ENCODE measurements around the gene GRIA1.

Gene GRIA1

GRCh38 chr5:153660919-153661318, 170.4 kb downstream of the GRIA1 start:
- H3K4me3 ChIP-seq (ENCODE audit: low read length, poor library complexity, severe bottlenecking): no peak overlapping the region
- H3K27me3 ChIP-seq (ENCODE audit: insufficient read depth, low read length, poor library complexity, severe bottlenecking): no peaks in the 10 kb centered on the region
- no peak overlapping the region for H3K9ac ChIP-seq (ENCODE audit: low read depth, low read length, poor library complexity, severe bottlenecking)
- H3K9me3 ChIP-seq (ENCODE audit: insufficient read depth, low read depth, low read length): no peaks in the 10 kb centered on the region
- H2AFZ ChIP-seq (ENCODE audit: low read length): no peak overlapping the region
- no peaks in the 10 kb centered on the region for H3K4me1 ChIP-seq (ENCODE audit: insufficient read depth, low read length, poor library complexity, severe bottlenecking)
- no peaks in the 10 kb centered on the region for H3K79me2 ChIP-seq (ENCODE audit: insufficient read depth, low read length)
- H3K9me2 ChIP-seq (replicated peaks; ENCODE audit: low read depth, low read length): no peaks in the 10 kb centered on the region
- H4K20me1 ChIP-seq (ENCODE audit: insufficient read depth, low read length, poor library complexity, severe bottlenecking): no peaks in the 10 kb centered on the region
- TF ChIP-seq EZH2phosphoT487 (IDR thresholded peaks at IDR 0.05; ENCODE audit: borderline replicate concordance) (no peak), CTCF (conservative IDR thresholded peaks at IDR 0.05; ENCODE audit: low read length) (no peak)
- H3K36me3 ChIP-seq (ENCODE audit: insufficient read depth, low read length): no peaks in the 10 kb centered on the region
- no peak overlapping the region for H3K4me2 ChIP-seq (ENCODE audit: low read depth, low read length, poor library complexity, severe bottlenecking)
- H3F3A ChIP-seq (ENCODE audit: low read depth): no peaks in the 10 kb centered on the region

- H3K4me1 ChIP-seq (ENCODE audit: insufficient read depth, low read length, poor library complexity, severe bottlenecking): no peaks in the 10 kb centered on the region
- no peak overlapping the region for H3K9ac ChIP-seq (ENCODE audit: low read depth, low read length, poor library complexity, severe bottlenecking)
- TF ChIP-seq EZH2phosphoT487 (IDR thresholded peaks at IDR 0.05; ENCODE audit: borderline replicate concordance) (no peak), CTCF (conservative IDR thresholded peaks at IDR 0.05; ENCODE audit: low read length) (no peak)
- no peaks in the 10 kb centered on the region for H3K36me3 ChIP-seq (ENCODE audit: insufficient read depth, low read length)
- no peaks in the 10 kb centered on the region for H4K20me1 ChIP-seq (ENCODE audit: insufficient read depth, low read length, poor library complexity, severe bottlenecking)
- H3K4me3 ChIP-seq (ENCODE audit: low read length, poor library complexity, severe bottlenecking): no peak overlapping the region
- H3K9me2 ChIP-seq (replicated peaks; ENCODE audit: low read depth, low read length): no peaks in the 10 kb centered on the region
- H3K4me2 ChIP-seq (ENCODE audit: low read depth, low read length, poor library complexity, severe bottlenecking): no peak overlapping the region
- H3K27me3 ChIP-seq (ENCODE audit: insufficient read depth, low read length, poor library complexity, severe bottlenecking): no peaks in the 10 kb centered on the region
- H3K79me2 ChIP-seq (ENCODE audit: insufficient read depth, low read length): no peaks in the 10 kb centered on the region
- H3K9me3 ChIP-seq (ENCODE audit: insufficient read depth, low read depth, low read length): no peaks in the 10 kb centered on the region
- H3F3A ChIP-seq (ENCODE audit: low read depth): no peaks in the 10 kb centered on the region
- H2AFZ ChIP-seq (ENCODE audit: low read length): no peak overlapping the region
Observed at GRCh38 chr5:153661897-153662296, 171.4 kb downstream of the GRIA1 start.

GRCh38 chr5:153670101-153670500, 179.6 kb downstream of the GRIA1 start:
- Histone ChIP-seq H3K9ac (ENCODE audit: low read depth, low read length, poor library complexity, severe bottlenecking) (no peak overlapping the region), H3K9me3 (ENCODE audit: insufficient read depth, low read depth, low read length) (no peaks in the 10 kb centered on the region), H3K27me3 (ENCODE audit: insufficient read depth, low read length, poor library complexity, severe bottlenecking) (no peaks in the 10 kb centered on the region), H4K20me1 (ENCODE audit: insufficient read depth, low read length, poor library complexity, severe bottlenecking) (no peaks in the 10 kb centered on the region), H2AFZ (ENCODE audit: low read length) (no peak overlapping the region), H3K4me2 (ENCODE audit: low read depth, low read length, poor library complexity, severe bottlenecking) (no peak overlapping the region), H3K36me3 (ENCODE audit: insufficient read depth, low read length) (no peaks in the 10 kb centered on the region), H3F3A (ENCODE audit: low read depth) (no peaks in the 10 kb centered on the region), H3K9me2 (replicated peaks; ENCODE audit: low read depth, low read length) (no peaks in the 10 kb centered on the region), H3K4me3 (ENCODE audit: low read length, poor library complexity, severe bottlenecking) (no peak overlapping the region), H3K79me2 (ENCODE audit: insufficient read depth, low read length) (no peaks in the 10 kb centered on the region), H3K4me1 (ENCODE audit: insufficient read depth, low read length, poor library complexity, severe bottlenecking) (no peaks in the 10 kb centered on the region)
- TF ChIP-seq EZH2phosphoT487 (IDR thresholded peaks at IDR 0.05; ENCODE audit: borderline replicate concordance): no peak
- TF ChIP-seq CTCF (conservative IDR thresholded peaks at IDR 0.05; ENCODE audit: low read length): no peak

Data from Loucy (cell line).